ENCODE results near the gene LRRC28.

DNA sequence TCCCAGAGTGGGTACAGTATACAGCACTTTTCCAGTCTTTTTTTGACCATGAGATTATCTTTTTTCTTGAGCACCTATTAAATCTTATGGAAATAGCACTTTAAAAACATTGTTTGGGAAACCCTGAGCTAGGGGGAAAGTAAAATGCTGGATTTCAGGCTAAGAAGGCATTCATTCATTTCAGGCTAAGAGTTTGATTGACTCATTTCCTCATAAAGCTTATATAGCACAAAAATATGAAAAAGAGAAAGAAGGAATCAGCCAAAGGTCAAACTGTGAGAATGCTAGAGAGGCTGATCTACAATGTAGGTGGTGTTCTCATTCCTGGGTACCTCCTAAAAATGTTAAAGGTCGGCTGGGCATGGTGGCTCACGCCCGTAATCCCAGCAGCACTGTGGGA is 12.4 kb upstream of the LRRC28 start:
- TF ChIP-seq, protein P1, sequence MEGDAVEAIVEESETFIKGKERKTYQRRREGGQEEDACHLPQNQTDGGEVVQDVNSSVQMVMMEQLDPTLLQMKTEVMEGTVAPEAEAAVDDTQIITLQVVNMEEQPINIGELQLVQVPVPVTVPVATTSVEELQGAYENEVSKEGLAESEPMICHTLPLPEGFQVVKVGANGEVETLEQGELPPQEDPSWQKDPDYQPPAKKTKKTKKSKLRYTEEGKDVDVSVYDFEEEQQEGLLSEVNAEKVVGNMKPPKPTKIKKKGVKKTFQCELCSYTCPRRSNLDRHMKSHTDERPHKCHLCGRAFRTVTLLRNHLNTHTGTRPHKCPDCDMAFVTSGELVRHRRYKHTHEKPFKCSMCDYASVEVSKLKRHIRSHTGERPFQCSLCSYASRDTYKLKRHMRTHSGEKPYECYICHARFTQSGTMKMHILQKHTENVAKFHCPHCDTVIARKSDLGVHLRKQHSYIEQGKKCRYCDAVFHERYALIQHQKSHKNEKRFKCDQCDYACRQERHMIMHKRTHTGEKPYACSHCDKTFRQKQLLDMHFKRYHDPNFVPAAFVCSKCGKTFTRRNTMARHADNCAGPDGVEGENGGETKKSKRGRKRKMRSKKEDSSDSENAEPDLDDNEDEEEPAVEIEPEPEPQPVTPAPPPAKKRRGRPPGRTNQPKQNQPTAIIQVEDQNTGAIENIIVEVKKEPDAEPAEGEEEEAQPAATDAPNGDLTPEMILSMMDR (IDR thresholded peaks at IDR 0.05; ENCODE audit: low read depth, low read length), result no peak
- no peak for TF ChIP-seq EZH2phosphoT487 (IDR thresholded peaks at IDR 0.05; ENCODE audit: low read depth)

Data from OCI-LY3 (cell line).